ENCODE results near the gene GET3. TPM values are rescaled to one million over a fixed set of nuclear protein-coding genes. Genes with fewer than 3 reads are reported as not detected.

The GET3 gene
- total and polyA plus RNA-seq, 2 of the 13 experiments (the other 11 are each of a cell fraction or from before 2014, with no cell fraction given): 57.7 to 59.4 TPM

GRCh38 chr19:12774588-12775555, 37.6 kb downstream of the GET3 start, which contains the start of gene HOOK2 (continued):
- TF ChIP-seq ZHX2 (IDR thresholded peaks at IDR 0.05; ENCODE audit: low read depth): 0 out of 2 replicates have a peak, but pooled peaks have one; percentile 28
- no peak for TF ChIP-seq ZHX2 (CRISPR knock-in tag; IDR thresholded peaks at IDR 0.05; ENCODE audit: borderline replicate concordance)
- 0 out of 2 replicates have a peak, but pooled peaks have one; percentile 62 for TF ChIP-seq ZNF616 (CRISPR knock-in tag; IDR thresholded peaks at IDR 0.05; ENCODE audit: low read depth)
- peak; percentile 44; the same call in 1 of the 2 replicates for TF ChIP-seq CSRNP1 (CRISPR knock-in tag; IDR thresholded peaks at IDR 0.05)
- TF ChIP-seq TGIF2 (CRISPR knock-in tag; IDR thresholded peaks at IDR 0.05): peak; percentile 54
- TF ChIP-seq ATF7 (IDR thresholded peaks at IDR 0.05): no peak
- TF ChIP-seq ATF7 (CRISPR knock-in tag; IDR thresholded peaks at IDR 0.05): 0 out of 2 replicates have a peak, but pooled peaks have one; percentile 18
- 0 out of 2 replicates have a peak, but pooled peaks have one; percentile 68 for TF ChIP-seq GABPB1 (CRISPR knock-in tag; IDR thresholded peaks at IDR 0.05)
- no peak for TF ChIP-seq ZFP37 (CRISPR knock-in tag; IDR thresholded peaks at IDR 0.05; ENCODE audit: borderline replicate concordance)
- TF ChIP-seq ZBTB14 (CRISPR knock-in tag; IDR thresholded peaks at IDR 0.05): no peak
- peak; percentile 57; the same call in 1 of the 2 replicates for TF ChIP-seq BATF2 (CRISPR knock-in tag; IDR thresholded peaks at IDR 0.05)
- peak; percentile 60; the same call in 1 of the 2 replicates for TF ChIP-seq ZNF556 (CRISPR knock-in tag; IDR thresholded peaks at IDR 0.05; ENCODE audit: borderline replicate concordance)
- TF ChIP-seq DMTF1 (CRISPR knock-in tag; IDR thresholded peaks at IDR 0.05): no peak
- TF ChIP-seq NFYB (CRISPR knock-in tag; IDR thresholded peaks at IDR 0.05): no peak
- TF ChIP-seq ZNF547 (CRISPR knock-in tag; IDR thresholded peaks at IDR 0.05): 0 out of 2 replicates have a peak, but pooled peaks have one; percentile 21
- TF ChIP-seq ZBTB38 (CRISPR knock-in tag; IDR thresholded peaks at IDR 0.05): peak; percentile 85

Data from HepG2 (cell line).